Measurements from ENCODE around the gene CD58. TPM values are rescaled to one million over a fixed set of nuclear protein-coding genes. Genes with fewer than 3 reads are reported as not detected.

Gene CD58
- total RNA-seq, 2 experiments from 2014 or later, result 23.6 to 25.1 TPM

GRCh38 chr1:116513956-116514355 lies 56.9 kb downstream of the CD58 start:
- Mint-ChIP-seq H3K36me3 (peaks cover 37% of the 10 kb centered on the region), H3K27me3 (no peaks in the 10 kb centered on the region), H3K27ac (peak overlapping the region; percentile 35), H3K4me1 (peaks cover 63% of the 10 kb centered on the region), H3K9me3 (peaks cover 5% of the 10 kb centered on the region), H3K4me3 (no peak overlapping the region)
- POLR2A ChIA-PET, result interaction anchor here (3.4 kb wide), 1 partner anchor 10 kb away, joined by 46 read pairs; no protein-coding TSS in a partner anchor
- ATAC-seq (ENCODE audit: low read depth), result no peak
- no peak for DNase-seq

- Mint-ChIP-seq H3K4me1 (peaks cover 64% of the 10 kb centered on the region), H3K4me3 (no peak overlapping the region), H3K27ac (peak overlapping the region; percentile 27), H3K36me3 (peaks cover 26% of the 10 kb centered on the region), H3K9me3 (peaks cover 5% of the 10 kb centered on the region), H3K27me3 (no peaks in the 10 kb centered on the region)
- POLR2A ChIA-PET, result no interaction called here
- no peak for DNase-seq
- ATAC-seq (ENCODE audit: low read depth), result no peak
Measured at GRCh38 chr1:116511459-116512019, 59.3 kb downstream of the CD58 start.

- Mint-ChIP-seq H3K4me1 (peaks cover 60% of the 10 kb centered on the region), H3K4me3 (no peak overlapping the region), H3K36me3 (peaks cover 26% of the 10 kb centered on the region), H3K27ac (peak overlapping the region; percentile 71), H3K9me3 (peaks cover 5% of the 10 kb centered on the region), H3K27me3 (no peaks in the 10 kb centered on the region)
- DNase-seq, result no peak
- POLR2A ChIA-PET, result no interaction called here
- no peak for ATAC-seq (ENCODE audit: low read depth)
Measured at GRCh38 chr1:116510361-116510760, 60.5 kb downstream of the CD58 start.

- Mint-ChIP-seq H3K4me1 (peaks cover 61% of the 10 kb centered on the region), H3K27ac (peak overlapping the region; percentile 75), H3K4me3 (peak overlapping the region; percentile 53), H3K36me3 (peaks cover 24% of the 10 kb centered on the region), H3K27me3 (no peaks in the 10 kb centered on the region), H3K9me3 (peaks cover 5% of the 10 kb centered on the region)
- DNase-seq (no peak), ATAC-seq (ENCODE audit: low read depth) (no peak)
- POLR2A ChIA-PET, result no interaction called here
Measured at GRCh38 chr1:116508984-116509980, 61.5 kb downstream of the CD58 start.

- Mint-ChIP-seq H3K36me3 (peaks cover 26% of the 10 kb centered on the region), H3K4me3 (no peak overlapping the region), H3K9me3 (peaks cover 5% of the 10 kb centered on the region), H3K27me3 (no peaks in the 10 kb centered on the region), H3K27ac (no peak overlapping the region), H3K4me1 (peaks cover 67% of the 10 kb centered on the region)
- no peak for ATAC-seq (ENCODE audit: low read depth)
- no peak for DNase-seq
- POLR2A ChIA-PET, result interaction anchor here (1.0 kb wide), 1 partner anchor 552 kb away, joined by 3 read pairs; the partner anchor contains the start of gene TTF2
Measured at GRCh38 chr1:116508085-116508983, 62.5 kb downstream of the CD58 start.

GRCh38 chr1:116507631-116508030 lies 63.2 kb downstream of the CD58 start:
- H3K36me3 Mint-ChIP-seq, result peaks cover 22% of the 10 kb centered on the region
- no peaks in the 10 kb centered on the region for H3K27me3 Mint-ChIP-seq
- H3K27ac Mint-ChIP-seq, result no peak overlapping the region
- peaks cover 67% of the 10 kb centered on the region for H3K4me1 Mint-ChIP-seq
- H3K9me3 Mint-ChIP-seq, result peaks cover 5% of the 10 kb centered on the region
- no peak for DNase-seq
- no peak overlapping the region for H3K4me3 Mint-ChIP-seq
- ATAC-seq (ENCODE audit: low read depth), result no peak
- POLR2A ChIA-PET, result interaction anchor here (1.0 kb wide), 1 partner anchor 552 kb away, joined by 3 read pairs; the partner anchor contains the start of gene TTF2

- ATAC-seq (ENCODE audit: low read depth), result no peak
- no peak for DNase-seq
- peaks cover 23% of the 10 kb centered on the region for H3K36me3 Mint-ChIP-seq
- no peaks in the 10 kb centered on the region for H3K9me3 Mint-ChIP-seq
- POLR2A ChIA-PET, result interaction anchor here (3.6 kb wide), 1 partner anchor 8 kb away, joined by 46 read pairs; no protein-coding TSS in a partner anchor
- no peak overlapping the region for H3K27ac Mint-ChIP-seq
- H3K4me1 Mint-ChIP-seq, result peaks cover 69% of the 10 kb centered on the region
- no peak overlapping the region for H3K4me3 Mint-ChIP-seq
- no peaks in the 10 kb centered on the region for H3K27me3 Mint-ChIP-seq
Measured at GRCh38 chr1:116506132-116507004, 64.5 kb downstream of the CD58 start.

- ATAC-seq (ENCODE audit: low read depth), result peak; percentile 97
- H3K36me3 Mint-ChIP-seq, result peaks cover 17% of the 10 kb centered on the region
- POLR2A ChIA-PET, result interaction anchor here (0.6 to 3.6 kb wide), 12 partner anchors 10 to 568 kb away, joined by 3 to 46 read pairs (median 4); partner anchors contain the start of genes CD58 and TTF2
- no peaks in the 10 kb centered on the region for H3K27me3 Mint-ChIP-seq
- peaks cover 63% of the 10 kb centered on the region for H3K4me1 Mint-ChIP-seq
- DNase-seq, result peak; percentile 72
- H3K27ac Mint-ChIP-seq, result peak overlapping the region; percentile 87
- peak overlapping the region; percentile 50 for H3K4me3 Mint-ChIP-seq
- H3K9me3 Mint-ChIP-seq, result no peaks in the 10 kb centered on the region
Measured at GRCh38 chr1:116504308-116505156, 66.3 kb downstream of the CD58 start.

- Mint-ChIP-seq H3K9me3 (no peaks in the 10 kb centered on the region), H3K36me3 (peaks cover 16% of the 10 kb centered on the region), H3K4me3 (peak overlapping the region; percentile 50), H3K27ac (peak overlapping the region; percentile 87), H3K27me3 (no peaks in the 10 kb centered on the region), H3K4me1 (peaks cover 60% of the 10 kb centered on the region)
- POLR2A ChIA-PET, result interaction anchor here (0.6 to 3.6 kb wide), 11 partner anchors 11 to 567 kb away, joined by 3 to 46 read pairs (median 4); partner anchors contain the start of genes CD58 and TTF2
- DNase-seq (peak; percentile 48), ATAC-seq (ENCODE audit: low read depth) (peak; percentile 1)
Measured at GRCh38 chr1:116503546-116504307, 67.1 kb downstream of the CD58 start.

- H3K9me3 Mint-ChIP-seq, result no peaks in the 10 kb centered on the region
- H3K27me3 Mint-ChIP-seq, result no peaks in the 10 kb centered on the region
- ATAC-seq (ENCODE audit: low read depth) (no peak), DNase-seq (no peak)
- no peak overlapping the region for H3K27ac Mint-ChIP-seq
- POLR2A ChIA-PET, result interaction anchor here (1.1 to 3.6 kb wide), 2 partner anchors 12 to 69 kb away, joined by 3 to 46 read pairs; no protein-coding TSS in a partner anchor
- H3K4me3 Mint-ChIP-seq, result peak overlapping the region; percentile 15
- H3K4me1 Mint-ChIP-seq, result peaks cover 51% of the 10 kb centered on the region
- H3K36me3 Mint-ChIP-seq, result peaks cover 15% of the 10 kb centered on the region
Measured at GRCh38 chr1:116502671-116503314, 68.0 kb downstream of the CD58 start.

Data from activated naive CD8-positive, alpha-beta T cell treated with anti-CD3 and anti-CD28 coated beads, Interleukin-2, amount 10 ng/mL, durations not matched to agents 7 days and 5 days (primary cell).